ENCODE measurements around the gene KCNJ3. TPM values are rescaled to one million over a fixed set of nuclear protein-coding genes. Genes with fewer than 3 reads are reported as not detected.

The KCNJ3 gene
- total RNA-seq, 1 experiment from 2014 or later: 0.11 TPM

DNA sequence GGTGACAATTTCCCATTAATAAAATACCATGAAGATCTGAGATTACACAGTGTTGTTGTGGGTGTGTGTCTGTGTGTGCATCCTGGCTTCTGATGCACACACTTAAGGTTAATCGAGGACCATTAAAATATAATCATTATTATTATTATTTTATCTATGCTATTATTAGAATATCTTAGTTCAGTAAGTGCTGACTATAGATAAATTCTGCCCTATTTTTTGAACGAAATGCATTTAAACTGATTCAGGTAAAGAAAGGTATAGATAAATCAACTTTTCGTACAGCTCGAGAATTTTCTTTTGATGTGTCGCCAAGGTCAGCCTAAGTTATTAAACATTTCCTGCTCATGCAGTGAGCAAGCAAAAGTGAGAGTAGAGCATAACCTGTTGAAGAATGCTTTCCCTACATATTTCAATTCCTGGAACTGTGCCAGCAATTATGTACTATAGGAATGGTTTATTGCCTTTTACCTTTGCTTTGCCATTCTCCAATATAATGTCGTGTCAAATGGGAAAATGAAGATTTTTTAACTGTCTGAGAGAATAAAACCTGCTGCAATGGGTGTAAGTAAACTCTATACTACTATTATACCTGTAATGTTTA lies 25.8 kb downstream of the KCNJ3 start:
- H3K79me1 ChIP-seq (ENCODE audit: insufficient read depth, low read depth, low read length, poor library complexity, severe bottlenecking): no peaks in the 10 kb centered on the region
- H3K56ac ChIP-seq (ENCODE audit: insufficient read length, low read depth, low read length): no peak overlapping the region
- H3K18ac ChIP-seq (ENCODE audit: insufficient read length, low read depth, low read length): no peak overlapping the region
- DNase-seq: no peak
- no peak overlapping the region for H2BK15ac ChIP-seq (ENCODE audit: low read depth, low read length)
- no peaks in the 10 kb centered on the region for H3K27me3 ChIP-seq (ENCODE audit: insufficient read depth, low read length)
- Mint-ChIP-seq H3K4me1 (no peaks in the 10 kb centered on the region), H3K36me3 (ENCODE audit: insufficient read depth in 1 of 3, low read depth in 3 of 3) (no peaks in the 10 kb centered on the region), H3K9me3 (no peaks in the 10 kb centered on the region), H3K4me3 (no peak overlapping the region), H3K27ac (no peak overlapping the region), H3K27me3 (ENCODE audit: low read depth) (no peaks in the 10 kb centered on the region)
- no peak overlapping the region for H4K8ac ChIP-seq (replicated peaks; ENCODE audit: insufficient read length, low read depth, low read length)
- no peak overlapping the region for H4K91ac ChIP-seq (ENCODE audit: insufficient read length, low read depth, low read length)
- H3T11ph ChIP-seq (ENCODE audit: low read length): no peak overlapping the region
- no peaks in the 10 kb centered on the region for H3K4me1 ChIP-seq (ENCODE audit: insufficient read depth, low read length)
- TF ChIP-seq, protein P1, sequence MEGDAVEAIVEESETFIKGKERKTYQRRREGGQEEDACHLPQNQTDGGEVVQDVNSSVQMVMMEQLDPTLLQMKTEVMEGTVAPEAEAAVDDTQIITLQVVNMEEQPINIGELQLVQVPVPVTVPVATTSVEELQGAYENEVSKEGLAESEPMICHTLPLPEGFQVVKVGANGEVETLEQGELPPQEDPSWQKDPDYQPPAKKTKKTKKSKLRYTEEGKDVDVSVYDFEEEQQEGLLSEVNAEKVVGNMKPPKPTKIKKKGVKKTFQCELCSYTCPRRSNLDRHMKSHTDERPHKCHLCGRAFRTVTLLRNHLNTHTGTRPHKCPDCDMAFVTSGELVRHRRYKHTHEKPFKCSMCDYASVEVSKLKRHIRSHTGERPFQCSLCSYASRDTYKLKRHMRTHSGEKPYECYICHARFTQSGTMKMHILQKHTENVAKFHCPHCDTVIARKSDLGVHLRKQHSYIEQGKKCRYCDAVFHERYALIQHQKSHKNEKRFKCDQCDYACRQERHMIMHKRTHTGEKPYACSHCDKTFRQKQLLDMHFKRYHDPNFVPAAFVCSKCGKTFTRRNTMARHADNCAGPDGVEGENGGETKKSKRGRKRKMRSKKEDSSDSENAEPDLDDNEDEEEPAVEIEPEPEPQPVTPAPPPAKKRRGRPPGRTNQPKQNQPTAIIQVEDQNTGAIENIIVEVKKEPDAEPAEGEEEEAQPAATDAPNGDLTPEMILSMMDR (conservative IDR thresholded peaks at IDR 0.05): no peak
- no peak overlapping the region for H3K4me2 ChIP-seq (ENCODE audit: insufficient read depth, insufficient read length, low read length)
- H3K23ac ChIP-seq (ENCODE audit: insufficient read length, low read depth, low read length): no peak overlapping the region
- H2BK5ac ChIP-seq (ENCODE audit: insufficient read length, low read length): no peak overlapping the region
- no peak overlapping the region for H3K14ac ChIP-seq (ENCODE audit: insufficient read depth, low read length)
- H3K23me2 ChIP-seq (ENCODE audit: insufficient read length, low read depth, low read length, poor library complexity, severe bottlenecking): no peaks in the 10 kb centered on the region
- no peak overlapping the region for H3K9ac ChIP-seq (ENCODE audit: extremely low read depth, insufficient read length, low read length)
- H4K5ac ChIP-seq (ENCODE audit: insufficient read length, low read depth, low read length): no peak overlapping the region
- WGBS (ENCODE audit: extremely low coverage, insufficient read length, low lambda C conversion rate): no CpG with 5 or more reads among the region's 6 CpGs
- H3K27ac ChIP-seq (ENCODE audit: insufficient read length, low read depth, low read length): no peak overlapping the region
- H2BK120ac ChIP-seq (ENCODE audit: low read depth, low read length, poor library complexity, severe bottlenecking): no peak overlapping the region
- H3K4ac ChIP-seq (ENCODE audit: low read depth, low read length): no peak overlapping the region
- no peak overlapping the region for H2AFZ ChIP-seq (ENCODE audit: low read length)
- H2BK12ac ChIP-seq (ENCODE audit: insufficient read length, low read depth, low read length): no peak overlapping the region
- H3K79me2 ChIP-seq (ENCODE audit: insufficient read depth, low read length): no peaks in the 10 kb centered on the region
- H3K9me3 ChIP-seq (ENCODE audit: control insufficient read depth, low read depth, low read length): no peaks in the 10 kb centered on the region
- no peaks in the 10 kb centered on the region for H4K20me1 ChIP-seq (ENCODE audit: control insufficient read depth, insufficient read depth, insufficient read length)
- H2AK5ac ChIP-seq (ENCODE audit: insufficient read length, low read length): no peak overlapping the region
- H2BK20ac ChIP-seq (ENCODE audit: low read depth, low read length, poor library complexity, severe bottlenecking): no peak overlapping the region
